GM18508 (cell line): ENCODE data around the gene RIPOR2.
"Not testable (repeated sequence)": the region's sequence is repeated elsewhere in the genome, so short reads cannot be mapped to it uniquely, and the experiment has no call there.

ENCODE experiments used
- ATAC-seq: cut with Tn5 transposase; IDR thresholded peaks from one replicate; pipeline ENCODE4 v1.9.1; 2021; ENCODE audit warnings: moderate number of reproducible peaks; ENCODE audit not compliant: insufficient read depth, unreplicated experiment

Gene RIPOR2

DNA sequence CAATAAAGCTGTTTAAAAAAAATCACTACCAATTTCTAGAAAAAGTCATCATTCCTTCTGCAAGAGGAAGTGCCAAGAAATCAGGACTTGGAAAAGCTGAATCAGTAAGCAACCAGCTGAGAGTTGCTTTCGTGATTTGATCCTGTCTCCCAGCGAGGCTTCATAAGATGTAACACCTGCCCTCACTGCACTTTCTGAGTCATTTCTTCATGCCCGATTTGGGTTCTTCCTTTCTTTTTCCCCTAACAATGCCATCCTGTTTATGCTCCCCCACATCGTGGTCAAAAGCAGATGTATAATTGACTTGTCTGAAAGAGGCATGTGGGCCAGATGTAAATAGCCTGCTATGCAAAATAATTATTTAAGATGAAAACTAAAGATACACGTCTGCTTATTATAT is 52.1 kb downstream of the RIPOR2 start:
- ATAC-seq = peak; percentile 75

DNA sequence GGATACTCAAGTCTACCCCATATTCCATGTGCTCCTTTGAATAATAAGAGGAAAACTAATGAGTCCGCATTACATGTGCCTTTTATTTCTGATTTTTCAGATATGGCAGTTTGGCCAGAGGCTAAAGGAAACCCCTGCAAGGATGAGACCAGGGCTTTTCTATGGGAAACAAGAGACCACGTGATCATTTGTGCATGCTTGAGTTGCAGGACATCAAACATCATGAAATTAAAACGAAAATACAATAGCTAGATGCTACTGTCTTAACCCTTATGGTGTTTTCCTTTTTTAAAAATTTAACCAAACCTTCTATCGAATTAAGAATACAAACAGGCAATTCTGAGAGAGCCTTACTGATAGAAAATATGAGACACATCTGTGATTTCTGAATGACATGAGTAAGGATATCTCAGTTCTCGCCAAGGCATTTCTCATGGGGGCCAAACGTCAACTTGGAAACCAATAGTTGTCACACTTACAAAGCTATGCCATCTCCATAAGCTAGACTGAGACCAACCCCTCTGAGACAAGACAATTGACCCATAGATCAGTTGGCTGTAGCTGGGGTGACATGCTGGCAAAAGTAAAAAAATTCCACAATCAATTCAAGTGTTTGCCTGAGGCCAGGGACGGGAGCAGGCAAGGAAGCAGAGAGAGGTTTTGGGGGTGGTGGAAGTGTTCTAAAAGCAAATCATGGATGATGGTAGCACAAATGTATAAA is 52.8 kb downstream of the RIPOR2 start:
- no peak for ATAC-seq

DNA sequence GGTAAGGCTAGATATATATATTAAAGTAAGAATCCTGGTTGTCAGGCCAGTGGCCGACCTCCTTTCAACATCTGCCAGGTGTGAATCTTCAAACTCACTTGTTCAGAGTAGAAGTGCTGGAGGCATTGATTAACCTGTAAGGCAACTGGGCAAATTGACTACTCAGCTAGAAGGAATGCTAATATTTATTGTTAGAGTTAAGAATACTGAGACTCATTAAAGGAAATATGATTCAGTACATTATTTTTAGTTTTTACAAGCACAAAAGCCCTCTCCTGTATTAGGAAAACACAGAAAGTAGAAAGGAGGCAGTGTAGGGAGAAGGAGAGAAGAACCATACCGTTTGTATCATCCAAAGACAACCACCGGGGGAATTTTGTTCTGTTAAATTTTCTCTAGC is 53.5 kb downstream of the RIPOR2 start:
- no peak for ATAC-seq

DNA sequence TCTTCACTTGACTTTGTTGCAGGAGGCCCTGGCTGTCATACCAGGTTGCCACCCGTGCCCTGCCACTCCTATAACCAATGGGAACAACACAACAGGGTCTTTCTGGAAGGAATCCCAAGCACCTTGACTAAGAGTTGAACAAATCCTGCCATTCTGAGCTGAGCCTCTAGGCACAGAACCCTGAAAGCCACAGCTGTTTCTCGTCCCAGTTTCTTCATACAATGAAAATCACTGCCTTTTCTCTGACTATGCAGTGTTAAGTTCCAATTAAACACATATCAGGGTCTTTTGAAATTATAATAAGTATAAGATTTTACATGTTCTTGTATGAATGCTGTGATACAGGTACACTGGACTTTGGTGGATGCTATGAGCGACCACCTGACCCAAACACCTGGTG is 54.4 kb downstream of the RIPOR2 start:
- ATAC-seq = no peak

DNA sequence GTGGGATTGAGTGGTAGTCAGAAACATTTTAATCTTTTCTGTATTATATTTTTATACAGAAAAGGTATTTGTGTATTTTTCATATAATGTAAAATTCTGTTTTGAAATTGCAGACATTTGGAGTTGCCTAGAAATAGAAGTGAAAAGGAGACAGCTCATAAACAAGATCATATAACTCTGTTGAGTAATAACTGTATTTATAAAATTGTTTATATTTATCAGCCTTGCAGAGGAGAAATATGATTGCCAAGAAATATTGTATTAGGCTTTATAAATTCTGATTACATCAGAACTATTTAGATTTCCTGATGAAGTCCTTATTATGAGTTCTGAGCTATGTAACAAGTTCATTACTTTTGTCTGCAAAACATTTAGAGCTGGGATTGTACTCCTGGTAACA is 55.3 kb downstream of the RIPOR2 start:
- no peak for ATAC-seq

DNA sequence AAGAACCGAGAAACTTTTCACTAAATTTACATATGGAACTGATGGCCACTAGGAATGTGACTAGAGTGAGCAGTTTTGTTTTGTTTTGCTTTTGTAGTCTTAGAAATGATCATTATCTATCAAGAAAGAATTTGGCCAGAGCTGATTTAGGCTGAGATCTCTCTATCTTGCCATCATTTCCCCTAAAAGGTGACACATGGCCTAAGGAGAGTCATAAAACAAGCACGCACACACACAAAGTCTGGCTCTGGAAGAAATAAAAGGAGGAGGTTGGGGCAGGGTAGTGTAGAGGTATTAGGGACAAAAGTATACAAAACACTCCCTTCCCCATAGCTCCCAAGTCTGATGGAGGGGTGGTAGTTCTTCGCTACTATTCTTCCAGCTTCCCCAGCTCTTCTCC is 56.4 kb downstream of the RIPOR2 start:
- ATAC-seq = no peak

DNA sequence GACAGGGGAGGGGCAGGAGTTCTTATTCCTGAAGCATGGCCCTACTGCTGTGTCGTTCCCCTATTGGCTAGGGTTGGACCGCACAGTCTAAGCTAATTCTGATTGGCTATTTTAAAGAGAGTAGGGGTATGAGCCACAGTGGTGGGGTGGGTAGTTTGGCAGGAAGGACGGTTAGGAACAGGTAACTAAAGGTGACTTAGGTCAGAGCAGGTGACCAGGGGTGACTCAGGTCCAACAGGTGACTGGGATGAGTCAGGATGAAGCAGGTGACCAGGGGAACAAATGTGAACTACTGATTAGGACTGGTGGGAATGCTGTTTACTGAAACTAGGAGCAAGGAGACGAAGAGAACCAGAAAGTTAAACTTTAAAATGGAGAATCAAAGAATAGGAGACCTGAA is 58.0 kb downstream of the RIPOR2 start:
- ATAC-seq = not testable (repeated sequence)

DNA sequence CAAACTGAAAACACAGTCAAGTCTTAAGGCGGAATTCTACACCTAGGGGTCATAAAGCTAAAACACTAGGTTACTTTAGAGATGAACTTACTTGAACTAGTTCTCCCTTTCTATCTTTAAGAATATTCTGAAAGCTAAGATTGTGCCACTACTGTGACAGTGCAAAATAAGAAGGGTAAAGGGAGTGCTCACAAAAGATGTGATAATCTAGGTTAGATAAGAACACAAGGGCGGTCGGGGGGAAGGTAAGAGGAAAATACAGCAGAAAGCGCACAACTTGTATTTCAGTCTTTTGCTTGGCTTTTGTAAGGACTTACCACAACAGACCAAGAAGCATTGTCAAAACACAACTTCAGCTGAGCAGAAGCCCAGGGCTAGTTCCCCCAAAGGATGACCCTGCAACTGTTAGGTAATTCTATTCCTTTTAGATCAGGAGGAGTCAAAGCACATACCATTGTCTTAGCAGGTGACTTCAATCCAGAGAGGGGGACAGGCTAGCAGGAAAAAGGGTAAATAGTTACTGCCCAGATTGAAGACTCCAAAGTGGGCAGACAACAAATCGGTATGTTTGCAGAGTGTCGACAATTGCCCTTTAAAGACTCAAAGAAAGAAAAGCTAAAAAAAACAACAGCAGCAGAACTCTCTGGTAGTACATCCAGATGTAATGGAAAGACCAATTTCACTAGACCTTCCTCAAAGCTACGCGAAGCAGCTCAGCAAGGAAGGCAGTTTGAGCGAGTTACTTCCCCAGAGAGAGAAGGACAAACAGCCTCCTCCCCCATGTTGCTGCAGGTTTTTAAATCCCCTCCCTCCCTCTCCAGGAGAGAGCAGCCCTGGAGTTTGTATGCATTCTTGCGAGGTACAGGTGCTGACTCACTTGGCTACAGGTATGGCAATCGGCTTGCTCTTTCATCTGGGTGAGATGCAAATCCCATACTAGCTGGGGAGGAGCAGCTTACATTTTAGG is 59.0 kb downstream of the RIPOR2 start:
- ATAC-seq = no peak

DNA sequence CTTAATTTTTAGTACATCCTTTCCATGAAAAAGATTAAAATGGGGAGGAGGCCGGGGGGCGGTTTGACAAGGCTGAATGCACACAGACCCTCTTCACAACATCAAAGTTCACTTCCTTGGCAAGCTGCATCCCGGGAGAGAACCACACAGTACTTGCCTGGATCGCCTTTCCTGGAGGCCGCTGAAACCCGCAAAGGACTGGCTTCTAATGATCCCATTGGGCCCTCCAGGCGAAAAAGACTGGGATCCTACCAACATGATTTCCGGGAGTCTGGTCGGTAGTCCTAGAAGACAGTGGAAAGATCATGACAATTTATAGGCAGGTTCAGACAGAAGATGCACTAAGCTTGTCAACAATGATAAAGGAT is 60.2 kb downstream of the RIPOR2 start:
- ATAC-seq = no peak

DNA sequence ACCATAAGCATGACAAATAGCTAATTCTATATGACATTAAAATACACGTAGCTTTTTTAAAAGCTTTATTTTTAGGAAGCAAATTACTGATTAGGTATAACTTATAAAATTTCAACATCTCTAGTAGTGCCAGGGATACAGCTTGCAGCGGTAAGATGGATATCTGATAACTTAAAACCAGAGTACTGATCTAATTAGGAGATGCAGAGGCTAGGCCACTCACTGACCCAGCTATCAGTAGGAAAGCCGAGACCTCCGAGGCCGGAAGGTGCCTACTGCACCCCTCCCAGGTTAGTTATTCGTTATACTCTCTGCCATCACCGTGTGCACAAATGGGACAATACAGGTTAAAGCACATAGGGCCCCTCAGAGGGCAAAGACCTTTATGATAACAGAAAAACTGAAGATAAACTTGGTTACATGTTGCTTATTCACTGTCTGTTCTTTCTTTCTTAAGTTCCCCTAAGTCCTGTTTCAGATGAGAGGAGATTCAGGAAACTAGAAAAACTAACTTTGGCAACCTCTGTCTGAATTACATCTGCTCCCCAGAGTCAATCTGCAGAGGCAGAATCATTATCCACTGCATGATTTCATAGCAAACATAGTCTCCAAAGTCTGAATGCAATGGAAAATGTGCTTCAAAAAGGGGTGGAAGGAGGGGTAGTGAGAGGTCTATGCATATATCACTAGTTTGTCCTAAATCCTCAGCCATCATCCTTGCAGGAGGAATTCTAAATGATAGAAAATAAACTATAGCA is 60.8 kb downstream of the RIPOR2 start:
- no peak for ATAC-seq

DNA sequence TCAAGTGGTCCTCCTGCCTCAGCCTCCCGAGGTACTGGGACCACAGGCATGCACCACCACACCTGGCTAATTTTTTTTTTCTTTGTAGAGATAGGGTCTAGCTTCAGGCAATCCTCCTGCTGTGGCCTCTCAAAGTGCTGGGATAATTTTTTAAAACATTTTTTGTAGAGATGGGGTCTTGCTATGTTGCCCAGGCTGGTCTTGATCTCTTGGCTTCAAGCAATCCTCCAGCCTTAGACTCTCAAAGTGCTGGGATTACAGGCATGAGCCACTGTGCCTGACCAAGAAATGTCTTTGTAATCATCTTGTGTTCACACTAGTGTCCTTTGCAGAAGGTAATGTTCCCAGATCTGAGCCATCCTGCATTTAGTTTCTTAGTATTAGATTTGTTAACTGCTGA is 61.6 kb downstream of the RIPOR2 start:
- ATAC-seq = no peak

DNA sequence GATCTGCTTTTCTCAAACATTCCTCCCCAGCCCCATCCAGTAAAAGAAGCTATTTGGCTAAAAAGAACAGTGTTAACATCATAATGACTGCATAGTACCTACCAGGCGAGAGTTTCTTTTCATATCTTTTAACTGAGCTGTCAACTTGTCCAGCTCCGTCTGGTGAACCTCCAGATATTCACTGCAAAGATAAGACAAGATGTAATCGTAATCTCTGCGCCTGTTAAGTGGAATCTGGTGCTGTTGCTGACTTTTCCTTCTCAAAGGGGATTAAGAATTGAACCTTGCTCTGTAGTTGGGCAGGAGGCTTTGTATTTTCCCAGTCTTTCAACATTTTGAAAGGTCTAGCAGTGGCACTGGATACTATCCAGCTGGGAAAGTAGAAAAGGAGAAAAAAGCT is 63.0 kb downstream of the RIPOR2 start:
- no peak for ATAC-seq

DNA sequence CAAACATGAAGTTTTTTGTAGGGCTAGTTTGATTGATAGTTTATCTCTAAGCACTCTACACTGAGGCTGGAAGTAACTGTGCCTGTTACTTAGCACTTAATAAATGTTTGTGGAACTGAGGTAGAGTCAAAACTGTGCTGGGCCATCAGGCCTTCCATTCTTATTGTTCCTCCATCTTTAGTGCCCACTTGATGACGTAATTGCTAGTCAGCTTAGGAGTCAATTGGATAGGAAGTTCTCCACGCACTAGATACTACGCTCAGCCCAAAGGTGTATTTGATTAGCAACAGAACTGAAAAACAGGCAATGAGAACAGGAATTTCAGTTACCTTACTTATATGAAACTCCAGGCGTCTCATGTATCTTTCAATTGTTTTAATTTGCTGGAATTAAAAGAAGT is 67.0 kb downstream of the RIPOR2 start:
- ATAC-seq = no peak

DNA sequence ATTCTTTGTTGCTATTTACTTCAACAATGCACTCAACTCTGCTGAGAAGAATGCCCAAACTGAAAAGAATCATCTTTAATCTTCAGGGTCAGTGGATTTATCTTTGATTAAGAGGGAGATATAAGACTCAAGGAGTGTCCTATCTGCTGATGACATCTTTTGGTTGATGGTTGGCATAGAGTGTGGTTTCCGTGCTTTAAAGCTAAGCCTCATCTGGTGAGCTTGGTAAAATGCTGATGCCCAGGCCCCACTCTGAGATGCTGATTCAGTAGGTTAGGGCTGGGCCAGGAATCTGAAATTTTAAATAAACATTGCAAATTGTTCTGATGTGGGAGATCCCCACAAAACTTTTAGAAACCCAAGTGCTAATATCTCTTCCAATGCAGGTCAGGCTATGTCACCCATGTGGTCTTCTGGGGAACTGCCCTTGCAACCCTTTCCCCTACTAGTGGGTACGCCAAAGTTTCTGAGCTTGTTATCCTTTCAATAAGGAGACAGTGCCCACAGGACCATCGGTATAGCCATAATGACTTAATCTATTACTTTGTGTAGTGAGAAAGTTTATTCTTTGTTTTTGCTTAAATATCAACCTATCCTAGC is 68.6 kb downstream of the RIPOR2 start:
- no peak for ATAC-seq

DNA sequence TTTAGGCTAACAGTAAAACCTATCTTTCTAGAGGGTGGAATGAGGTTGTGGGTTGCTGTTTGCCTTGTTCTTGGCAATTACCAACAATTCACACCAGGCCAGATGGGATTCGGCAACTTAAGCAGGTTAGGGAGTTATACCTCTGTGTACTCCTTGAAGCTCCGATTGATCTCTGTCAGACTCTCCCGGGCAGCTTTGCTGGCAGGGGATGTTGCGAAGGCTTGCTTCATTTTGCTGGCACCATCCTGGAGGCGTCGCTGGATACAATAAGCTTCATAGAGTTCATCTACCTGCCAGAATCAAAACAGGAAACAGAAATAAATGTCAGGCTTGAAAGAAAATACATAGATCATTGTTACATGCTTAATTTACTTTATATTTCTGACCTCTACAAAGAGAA is 70.6 kb downstream of the RIPOR2 start:
- no peak for ATAC-seq

DNA sequence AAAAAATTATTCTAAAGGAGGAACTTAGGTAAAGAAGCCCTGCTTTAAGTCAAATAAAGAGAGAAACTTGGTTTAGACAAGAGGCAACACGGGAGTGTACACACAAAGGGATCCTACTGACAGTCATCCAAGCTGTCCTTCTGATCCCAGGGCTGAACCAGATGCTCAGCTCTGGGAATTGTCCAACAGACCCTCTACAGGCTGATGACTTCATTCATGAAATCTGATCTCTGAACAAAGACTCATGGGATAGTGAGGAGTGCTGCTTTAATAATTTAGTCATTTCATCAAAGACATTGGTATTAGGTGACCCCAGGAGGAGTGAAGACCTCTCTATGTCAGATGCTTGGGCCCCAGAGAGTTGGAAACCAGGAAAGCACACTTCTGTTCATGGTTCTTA is 71.4 kb downstream of the RIPOR2 start:
- ATAC-seq = no peak

DNA sequence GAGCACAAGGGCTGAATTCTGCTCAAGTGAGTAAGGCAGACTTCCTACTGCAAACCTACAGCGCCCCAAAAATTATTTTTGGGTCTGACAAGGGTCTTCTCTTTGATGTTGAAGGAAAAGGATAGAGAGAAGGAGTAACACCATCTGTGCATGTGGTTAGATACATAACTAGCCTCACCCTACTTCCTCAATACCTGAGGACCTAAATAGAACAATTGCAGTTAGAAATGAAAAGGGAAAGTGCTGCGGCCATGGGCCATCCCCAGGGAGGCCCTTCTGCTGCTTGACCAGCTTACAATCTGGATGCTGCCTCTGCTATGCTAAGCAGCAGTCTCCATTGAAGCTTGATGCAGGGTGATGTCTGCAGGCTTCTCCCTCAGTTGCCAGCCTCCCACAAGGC is 73.8 kb downstream of the RIPOR2 start:
- ATAC-seq = peak; percentile 85

DNA sequence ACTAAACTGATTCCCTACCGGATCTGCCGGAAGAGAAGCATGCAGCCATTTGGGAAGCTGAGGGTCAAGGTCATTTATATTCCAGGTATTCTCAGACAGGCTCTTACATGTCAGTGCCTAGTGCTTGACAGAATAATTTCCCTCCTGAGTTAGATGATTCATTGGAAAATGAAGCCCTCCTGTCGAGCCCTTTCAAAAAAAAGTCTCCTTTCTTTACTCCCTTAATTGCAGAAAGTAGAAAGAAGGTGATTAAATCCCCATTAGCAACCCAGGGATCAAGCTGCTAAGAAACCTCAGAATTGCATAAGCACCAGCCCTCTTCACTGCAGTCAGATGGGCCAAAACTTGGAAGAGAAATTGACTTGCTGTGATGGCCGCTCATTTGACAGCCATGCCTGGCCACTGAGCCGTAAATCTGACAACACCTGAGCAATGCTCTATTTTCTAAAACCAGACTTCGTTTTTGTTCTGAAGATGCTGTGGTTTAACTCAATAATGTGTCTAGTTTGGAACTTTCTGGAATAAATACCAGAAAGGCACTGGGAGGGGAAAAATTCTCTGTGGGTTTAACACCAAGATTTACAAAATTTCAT is 76.1 kb downstream of the RIPOR2 start:
- ATAC-seq = no peak

DNA sequence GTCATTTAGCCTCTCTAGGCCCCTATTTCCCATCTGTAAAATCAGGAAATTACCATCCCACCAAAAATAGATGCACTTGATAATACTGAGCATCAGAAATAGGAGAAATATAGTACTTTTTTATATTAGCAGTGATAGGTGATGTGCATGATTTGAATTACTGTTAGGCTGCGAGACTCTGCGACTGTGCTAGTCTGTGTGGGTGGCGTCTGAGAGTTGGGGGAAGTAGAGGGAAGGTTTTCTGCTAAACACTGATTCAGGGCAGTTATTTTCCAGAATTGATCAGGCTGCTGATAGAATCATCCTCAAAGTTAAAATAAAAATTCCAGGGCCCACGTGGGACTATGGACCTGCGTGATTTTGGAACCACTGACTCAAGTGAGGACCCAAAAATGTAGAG is 76.6 kb downstream of the RIPOR2 start:
- no peak for ATAC-seq

DNA sequence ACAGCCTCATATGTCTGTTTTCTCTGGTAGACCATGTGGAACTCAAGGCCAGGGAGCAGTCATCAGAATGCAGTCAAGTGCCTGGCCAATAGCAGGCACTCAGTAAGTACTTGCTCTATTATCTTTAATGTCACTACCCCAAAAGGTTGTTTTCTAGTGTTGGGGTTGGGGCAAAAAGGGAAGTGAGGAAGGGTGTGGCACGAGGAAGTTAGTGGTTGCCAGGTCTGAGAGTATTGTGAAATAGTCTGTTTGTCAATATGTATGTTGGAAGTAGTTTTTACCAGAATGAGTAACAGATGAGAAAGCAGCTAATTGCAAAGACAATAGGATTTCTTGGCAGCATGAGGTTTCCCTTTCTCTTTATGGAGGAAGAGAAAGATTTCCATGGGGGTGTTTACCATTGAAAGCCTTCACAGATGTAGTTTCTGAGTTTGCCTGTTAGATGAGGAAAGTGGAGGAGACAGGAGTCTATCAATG is 77.5 kb downstream of the RIPOR2 start:
- peak; percentile 39 for ATAC-seq
